ENCODE data around the gene PLEKHM3. TPM values are rescaled to one million over a fixed set of nuclear protein-coding genes. Genes with fewer than 3 reads are reported as not detected.

The PLEKHM3 gene
- total and polyA plus RNA-seq, 2 of the 13 experiments (the other 11 are each of a cell fraction or from before 2014, with no cell fraction given) = 4.5 to 4.7 TPM

DNA sequence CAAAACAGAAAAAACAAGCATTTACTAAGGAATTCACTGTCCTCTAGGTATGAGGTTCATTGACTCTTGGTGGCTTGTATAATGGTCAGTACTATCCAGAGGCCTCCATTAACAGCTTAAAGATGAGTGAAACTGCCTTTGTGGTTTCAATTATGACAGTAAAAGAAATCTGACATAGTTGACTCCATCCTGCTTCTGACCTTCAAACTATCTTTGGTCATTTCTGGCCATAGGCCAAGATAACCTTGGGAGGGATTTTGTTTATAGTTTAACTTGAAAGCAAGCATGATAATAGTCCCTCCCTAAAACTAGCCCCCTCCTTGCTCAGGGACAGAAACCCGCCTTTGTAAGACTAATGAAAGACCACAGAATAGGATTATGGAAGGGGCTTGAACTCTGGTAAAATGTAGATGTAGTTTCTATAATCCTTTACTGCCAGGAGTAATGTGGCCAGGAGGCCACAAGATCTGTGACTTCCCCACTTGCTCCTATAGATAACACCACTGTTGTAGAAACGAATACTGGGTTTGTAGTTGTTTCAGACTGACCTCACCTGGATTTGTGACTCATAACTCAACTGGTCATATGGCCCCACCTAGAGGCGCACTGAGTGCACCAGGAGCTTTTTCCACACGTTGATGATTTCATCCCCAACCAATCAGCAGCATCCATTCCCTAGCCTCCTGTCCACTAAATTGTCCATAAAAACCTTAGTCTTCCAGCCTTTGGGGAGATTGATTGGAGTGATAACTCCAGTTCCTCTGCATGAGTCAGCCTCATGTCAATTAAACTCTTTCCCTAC, 8.6 kb upstream of the PLEKHM3 start:
- peak; percentile 97 for DNase-seq (ENCODE audit: low spot score)
- H3K4me2 ChIP-seq (ENCODE audit: low read depth, low read length) = peak overlapping the region; percentile 58
- H3K36me3 ChIP-seq (replicated peaks in 1 of 2; ENCODE audit: control insufficient read depth in 1 of 2, insufficient read depth in 2 of 2, low read length in 2 of 2) = no peaks in the 10 kb centered on the region
- H3K27me3 ChIP-seq (ENCODE audit: control insufficient read depth in 1 of 2, insufficient read depth in 2 of 2, low read length in 2 of 2) = no peaks in the 10 kb centered on the region
- peak overlapping the region; percentile 4 to 16 (median 14); a peak in 2 of 6 replicates for H3K4me3 ChIP-seq (replicated peaks in 1 of 3; ENCODE audit: insufficient read depth in 1 of 3, low read depth in 2 of 3, low read length in 3 of 3)
- H3K79me2 ChIP-seq (ENCODE audit: insufficient read depth, low read length) = no peaks in the 10 kb centered on the region
- ATAC-seq = peak; percentile 90
- no peaks in the 10 kb centered on the region for H3K9me3 ChIP-seq (ENCODE audit: low read length)
- peak overlapping the region; percentile 70 for H3K27ac ChIP-seq (ENCODE audit: extremely low read length, insufficient read depth, low read length)
- peak overlapping the region; percentile 55 for H3K9ac ChIP-seq (ENCODE audit: insufficient read depth, low read depth, low read length)
- 3% methylated on average over 4 of the region's 4 CpGs for WGBS (ENCODE audit: low lambda C conversion rate)
- ChIA-PET POLR2A (interaction anchor here (0.6 to 3.6 kb wide), 25 partner anchors 8 to 408 kb away, joined by 3 to 33 read pairs (median 7); partner anchors contain the start of genes CCNYL1, FZD5 and PLEKHM3), CTCF (ENCODE audit: low intra/inter-chr PET ratio, low total read pairs) (interaction anchor here (1.5 to 2.6 kb wide), 4 partner anchors 60 to 288 kb away, joined by 4 to 32 read pairs (median 8); partner anchors contain the start of gene FZD5)
- BruUV-seq (replicated peaks) = TSS peak; percentile 86
- peaks cover 70% of the 10 kb centered on the region for H3K4me1 ChIP-seq (ENCODE audit: insufficient read depth, low read length)
- H2AFZ ChIP-seq (ENCODE audit: low read length) = peak overlapping the region; percentile 59
- intact Hi-C loops (cut with micrococcal nuclease; ENCODE audit: unreplicated experiment) (loop anchor here (1.0 to 5.0 kb wide), 9 partner anchors 38 to 407 kb away; no protein-coding TSS in a partner anchor), in situ Hi-C loops (cut with HindIII; ENCODE audit: extremely low pct_ligation_motif_present, low pct_unique_long_range_greater_than_20kb) (loop anchor here (5.0 kb wide), 1 partner anchor 407 kb away; the partner anchor contains the start of gene METTL21A)
- FAIRE-seq = peak; percentile 94
- no peaks in the 10 kb centered on the region for H4K20me1 ChIP-seq (ENCODE audit: insufficient read depth, low read length)
- TF ChIP-seq ZNF10 (CRISPR knock-in tag; IDR thresholded peaks at IDR 0.05; ENCODE audit: borderline replicate concordance, low read depth) = no peak
- no peak for TF ChIP-seq TOE1 (CRISPR knock-in tag; IDR thresholded peaks at IDR 0.05)
- TF ChIP-seq, protein P1, sequence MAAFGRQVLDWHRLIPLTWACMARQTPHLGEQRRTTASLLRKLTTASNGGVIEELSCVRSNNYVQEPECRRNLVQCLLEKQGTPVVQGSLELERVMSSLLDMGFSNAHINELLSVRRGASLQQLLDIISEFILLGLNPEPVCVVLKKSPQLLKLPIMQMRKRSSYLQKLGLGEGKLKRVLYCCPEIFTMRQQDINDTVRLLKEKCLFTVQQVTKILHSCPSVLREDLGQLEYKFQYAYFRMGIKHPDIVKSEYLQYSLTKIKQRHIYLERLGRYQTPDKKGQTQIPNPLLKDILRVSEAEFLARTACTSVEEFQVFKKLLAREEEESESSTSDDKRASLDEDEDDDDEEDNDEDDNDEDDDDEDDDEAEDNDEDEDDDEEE (CRISPR knock-in tag; IDR thresholded peaks at IDR 0.05) = no peak
- TF ChIP-seq TAF15 (IDR thresholded peaks at IDR 0.05; ENCODE audit: low read depth, low read length, poor library complexity, severe bottlenecking) = no peak
- TF ChIP-seq HCFC1 (IDR thresholded peaks at IDR 0.05; ENCODE audit: low read depth, low read length) = no peak
- no peak for TF ChIP-seq ZNF468 (CRISPR knock-in tag; IDR thresholded peaks at IDR 0.05)
- peak; percentile 77 for TF ChIP-seq NFYC (CRISPR knock-in tag; IDR thresholded peaks at IDR 0.05)
- peak; percentile 75 for TF ChIP-seq CREB1 (IDR thresholded peaks at IDR 0.05)
- no peak; the same call in 1 of the 2 replicates for TF ChIP-seq CREB1 (CRISPR knock-in tag; IDR thresholded peaks at IDR 0.05)
- TF ChIP-seq FOXK2 (IDR thresholded peaks at IDR 0.05) = 0 out of 2 replicates have a peak, but pooled peaks have one; percentile 39
- TF ChIP-seq ZNF484 (CRISPR knock-in tag; IDR thresholded peaks at IDR 0.05; ENCODE audit: borderline replicate concordance, low read depth) = no peak
- TF ChIP-seq, protein P2, sequence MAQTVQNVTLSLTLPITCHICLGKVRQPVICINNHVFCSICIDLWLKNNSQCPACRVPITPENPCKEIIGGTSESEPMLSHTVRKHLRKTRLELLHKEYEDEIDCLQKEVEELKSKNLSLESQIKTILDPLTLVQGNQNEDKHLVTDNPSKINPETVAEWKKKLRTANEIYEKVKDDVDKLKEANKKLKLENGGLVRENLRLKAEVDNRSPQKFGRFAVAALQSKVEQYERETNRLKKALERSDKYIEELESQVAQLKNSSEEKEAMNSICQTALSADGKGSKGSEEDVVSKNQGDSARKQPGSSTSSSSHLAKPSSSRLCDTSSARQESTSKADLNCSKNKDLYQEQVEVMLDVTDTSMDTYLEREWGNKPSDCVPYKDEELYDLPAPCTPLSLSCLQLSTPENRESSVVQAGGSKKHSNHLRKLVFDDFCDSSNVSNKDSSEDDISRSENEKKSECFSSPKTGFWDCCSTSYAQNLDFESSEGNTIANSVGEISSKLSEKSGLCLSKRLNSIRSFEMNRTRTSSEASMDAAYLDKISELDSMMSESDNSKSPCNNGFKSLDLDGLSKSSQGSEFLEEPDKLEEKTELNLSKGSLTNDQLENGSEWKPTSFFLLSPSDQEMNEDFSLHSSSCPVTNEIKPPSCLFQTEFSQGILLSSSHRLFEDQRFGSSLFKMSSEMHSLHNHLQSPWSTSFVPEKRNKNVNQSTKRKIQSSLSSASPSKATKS (CRISPR knock-in tag; IDR thresholded peaks at IDR 0.05) = no peak
- no peak for TF ChIP-seq ZNF678 (CRISPR knock-in tag; IDR thresholded peaks at IDR 0.05)
- TF ChIP-seq ZNF335 (CRISPR knock-in tag; IDR thresholded peaks at IDR 0.05) = no peak
- TF ChIP-seq, protein P3, sequence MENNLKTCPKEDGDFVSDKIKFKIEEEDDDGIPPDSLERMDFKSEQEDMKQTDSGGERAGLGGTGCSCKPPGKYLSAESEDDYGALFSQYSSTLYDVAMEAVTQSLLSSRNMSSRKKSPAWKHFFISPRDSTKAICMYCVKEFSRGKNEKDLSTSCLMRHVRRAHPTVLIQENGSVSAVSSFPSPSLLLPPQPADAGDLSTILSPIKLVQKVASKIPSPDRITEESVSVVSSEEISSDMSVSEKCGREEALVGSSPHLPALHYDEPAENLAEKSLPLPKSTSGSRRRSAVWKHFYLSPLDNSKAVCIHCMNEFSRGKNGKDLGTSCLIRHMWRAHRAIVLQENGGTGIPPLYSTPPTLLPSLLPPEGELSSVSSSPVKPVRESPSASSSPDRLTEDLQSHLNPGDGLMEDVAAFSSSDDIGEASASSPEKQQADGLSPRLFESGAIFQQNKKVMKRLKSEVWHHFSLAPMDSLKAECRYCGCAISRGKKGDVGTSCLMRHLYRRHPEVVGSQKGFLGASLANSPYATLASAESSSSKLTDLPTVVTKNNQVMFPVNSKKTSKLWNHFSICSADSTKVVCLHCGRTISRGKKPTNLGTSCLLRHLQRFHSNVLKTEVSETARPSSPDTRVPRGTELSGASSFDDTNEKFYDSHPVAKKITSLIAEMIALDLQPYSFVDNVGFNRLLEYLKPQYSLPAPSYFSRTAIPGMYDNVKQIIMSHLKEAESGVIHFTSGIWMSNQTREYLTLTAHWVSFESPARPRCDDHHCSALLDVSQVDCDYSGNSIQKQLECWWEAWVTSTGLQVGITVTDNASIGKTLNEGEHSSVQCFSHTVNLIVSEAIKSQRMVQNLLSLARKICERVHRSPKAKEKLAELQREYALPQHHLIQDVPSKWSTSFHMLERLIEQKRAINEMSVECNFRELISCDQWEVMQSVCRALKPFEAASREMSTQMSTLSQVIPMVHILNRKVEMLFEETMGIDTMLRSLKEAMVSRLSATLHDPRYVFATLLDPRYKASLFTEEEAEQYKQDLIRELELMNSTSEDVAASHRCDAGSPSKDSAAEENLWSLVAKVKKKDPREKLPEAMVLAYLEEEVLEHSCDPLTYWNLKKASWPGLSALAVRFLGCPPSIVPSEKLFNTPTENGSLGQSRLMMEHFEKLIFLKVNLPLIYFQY (CRISPR knock-in tag; IDR thresholded peaks at IDR 0.05; ENCODE audit: borderline replicate concordance) = peak; percentile 33; the same call in 1 of the 2 replicates
- TF ChIP-seq ZBTB7B (CRISPR knock-in tag; IDR thresholded peaks at IDR 0.05) = peak; percentile 69; the same call in 1 of the 2 replicates

Data from HepG2 (cell line).